ENCODE results near the gene PARM1.

PARM1 gene

DNA sequence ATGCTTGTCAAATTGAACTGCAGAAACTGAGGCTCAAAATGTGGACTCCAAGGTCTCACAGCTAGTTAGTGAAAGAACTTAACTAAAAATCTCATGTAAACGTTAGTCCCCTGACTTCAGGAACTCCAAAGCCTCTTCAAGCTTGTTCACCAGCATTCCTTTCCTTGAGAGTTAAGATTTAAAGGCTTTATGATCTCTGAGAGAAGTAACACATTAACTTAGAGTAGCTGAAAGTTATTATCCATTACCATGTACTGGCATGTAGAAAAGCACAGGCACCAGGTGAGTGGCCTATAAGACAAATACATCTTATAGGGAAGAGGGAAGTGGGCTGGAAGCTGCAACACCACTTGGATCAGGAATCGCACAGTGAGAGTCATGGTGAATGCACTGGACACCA, 15.3 kb downstream of the PARM1 start:
- TF ChIP-seq CTCF (IDR thresholded peaks at IDR 0.05; ENCODE audit: low read depth, low read length, missing control alignments): no peak
- DNase-seq (ENCODE audit: extremely low read depth, low read depth): no peak
- H3K4me3 ChIP-seq (replicated peaks; ENCODE audit: low read depth, low read length): no peak overlapping the region

DNA sequence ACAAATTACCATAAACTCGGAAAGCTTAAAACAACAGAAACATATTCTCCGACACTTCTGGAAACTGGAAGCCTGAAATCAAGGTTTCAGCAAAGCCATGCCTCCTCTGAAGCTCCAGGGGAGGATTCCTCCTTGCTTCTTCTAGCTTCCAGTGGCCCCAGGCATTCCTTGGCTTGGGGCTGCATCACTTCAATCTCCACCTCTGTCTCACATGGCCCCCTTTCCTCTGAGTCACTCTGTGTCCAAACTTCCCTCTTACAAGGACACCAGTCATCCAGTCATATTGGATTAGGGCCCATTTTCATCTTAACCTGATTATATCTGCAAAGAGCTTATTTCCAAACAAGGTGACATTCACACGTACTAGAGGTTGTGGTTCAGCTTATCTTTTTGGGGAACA, 17.3 kb downstream of the PARM1 start:
- TF ChIP-seq CTCF (IDR thresholded peaks at IDR 0.05; ENCODE audit: low read depth, low read length, missing control alignments): no peak
- DNase-seq (ENCODE audit: extremely low read depth, low read depth): no peak

DNA sequence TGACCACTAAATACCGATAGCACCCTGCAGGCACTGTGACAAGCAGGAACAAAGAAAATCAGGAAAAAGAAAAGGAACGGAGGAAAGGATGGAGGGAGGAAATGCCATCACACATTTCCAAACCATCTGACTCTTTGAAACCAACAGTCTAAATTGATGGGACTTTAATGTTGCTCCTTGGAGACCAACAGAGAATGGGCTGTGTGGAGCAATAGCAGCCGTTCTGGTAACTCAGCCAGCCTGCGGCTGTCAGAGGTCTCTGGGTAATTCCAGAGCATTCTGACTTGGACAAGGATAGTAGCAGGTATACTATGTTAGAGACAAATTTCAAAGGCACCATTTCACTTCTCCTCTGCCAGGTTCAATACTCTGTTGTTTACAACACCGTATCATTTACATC, 18.0 kb downstream of the PARM1 start:
- H3K4me3 ChIP-seq (replicated peaks; ENCODE audit: low read depth, low read length): no peak overlapping the region
- TF ChIP-seq CTCF (IDR thresholded peaks at IDR 0.05; ENCODE audit: low read depth, low read length, missing control alignments): no peak
- no peak for DNase-seq (ENCODE audit: extremely low read depth, low read depth)

More for the DNA sequence above, 17.3 kb downstream of the PARM1 start:
- H3K4me3 ChIP-seq (replicated peaks; ENCODE audit: low read depth, low read length): no peak overlapping the region

GRCh38 chr4:74953647-74954046, 20.7 kb downstream of the PARM1 start:
- no peak for TF ChIP-seq CTCF (IDR thresholded peaks at IDR 0.05; ENCODE audit: low read depth, low read length, missing control alignments)
- no peak overlapping the region for H3K4me3 ChIP-seq (replicated peaks; ENCODE audit: low read depth, low read length)
- no peak for DNase-seq (ENCODE audit: extremely low read depth, low read depth)

GRCh38 chr4:74958881-74959280, 26.0 kb downstream of the PARM1 start:
- no peak overlapping the region for H3K4me3 ChIP-seq (replicated peaks; ENCODE audit: low read depth, low read length)
- DNase-seq (ENCODE audit: extremely low read depth, low read depth): no peak
- TF ChIP-seq CTCF (IDR thresholded peaks at IDR 0.05; ENCODE audit: low read depth, low read length, missing control alignments): no peak

DNA sequence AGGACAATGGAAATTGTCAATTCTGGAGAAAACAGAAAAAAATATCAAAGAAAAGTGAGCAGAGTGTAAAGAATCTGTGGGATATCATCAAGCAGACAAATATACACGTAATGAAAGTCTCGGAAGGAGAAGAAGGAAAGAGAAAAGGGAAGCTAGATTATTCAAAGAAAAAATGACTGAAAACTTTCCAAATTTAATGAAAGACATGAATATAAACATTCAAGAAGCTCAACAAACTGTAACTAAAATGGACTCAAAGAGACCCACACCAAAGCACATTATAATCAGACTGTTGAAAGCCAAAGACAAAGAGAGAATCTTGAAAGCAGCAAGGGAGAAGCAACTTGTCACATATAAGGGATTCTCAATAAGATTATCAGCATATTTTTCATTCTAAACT, 28.3 kb downstream of the PARM1 start:
- no peak for DNase-seq (ENCODE audit: extremely low read depth, low read depth)
- no peak for TF ChIP-seq CTCF (IDR thresholded peaks at IDR 0.05; ENCODE audit: low read depth, low read length, missing control alignments)
- H3K4me3 ChIP-seq (replicated peaks; ENCODE audit: low read depth, low read length): no peak overlapping the region

GRCh38 chr4:74962584-74962983, 29.7 kb downstream of the PARM1 start:
- no peak overlapping the region for H3K4me3 ChIP-seq (replicated peaks; ENCODE audit: low read depth, low read length)
- no peak for TF ChIP-seq CTCF (IDR thresholded peaks at IDR 0.05; ENCODE audit: low read depth, low read length, missing control alignments)
- DNase-seq (ENCODE audit: extremely low read depth, low read depth): no peak
